Endothelial cell of umbilical vein (primary cell): ENCODE results near the gene FIGLA. TPM values are rescaled to one million over a fixed set of nuclear protein-coding genes. Genes with fewer than 3 reads are reported as not detected.

Experiments
- BruUV-seq: library from RNA; stranded (reverse); fragments of 400-500 nt; replicated peaks from 2 replicates; lab custom pipeline; 2021; lab: Mats Ljungman, UMichigan
- CTCF ChIA-PET: fragments of 300-600, 350-600 bp; sonication (Branson Sonifier 250); formaldehyde crosslinking; loops from one replicate; lab custom pipeline; 2021; ENCODE audit warnings: antibody characterized with exemption, inconsistent platforms; lab: Charles Lee
- POLR2A ChIA-PET: fragments of 300-600, 350-600 bp; sonication (Branson Sonifier 250); formaldehyde crosslinking; loops from one replicate; lab custom pipeline; 2021; ENCODE audit warnings: antibody characterized with exemption, inconsistent platforms; lab: Charles Lee
- DNase-seq: peaks from one replicate; pipeline ENCODE4 v3.0.0-alpha.2; 2011; ENCODE audit warnings: low read depth, low spot score
- FAIRE-seq: peaks from 2 replicates; lab custom pipeline; 2011; peaks lifted over from hg19 to GRCh38; lab: Jason Lieb, UNC
- H2AFZ ChIP-seq: 2 replicates; pipeline ENCODE4 v1.6.0; 2012; ENCODE audit warnings: low read depth, low read length, control low read depth, inconsistent platforms
- H3K27ac ChIP-seq: 2 replicates; pipeline ENCODE4 v1.5.1; 2011; ENCODE audit warnings: low read depth, mild to moderate bottlenecking, control low read depth, low read length, moderate library complexity; ENCODE audit not compliant: insufficient read depth
- H3K27me3 ChIP-seq, 2 experiments: 2 replicates each; pipeline versions ENCODE4 v1.6.0 to v1.6.1; 2011; ENCODE audit warnings: low read length in 2 of 2, mixed read lengths in 1 of 2; ENCODE audit not compliant: control insufficient read depth in 2 of 2, insufficient read depth in 2 of 2
- H3K36me3 ChIP-seq, 2 experiments: 2 replicates in 1 of 2; 3 replicates in 1 of 2; pipeline ENCODE4 v1.5.1; 2011; ENCODE audit warnings: low read length in 2 of 2, mild to moderate bottlenecking in 1 of 2, moderate library complexity in 1 of 2; ENCODE audit not compliant: control insufficient read depth in 2 of 2, insufficient read depth in 2 of 2; ENCODE audit errors: extremely low read depth in 1 of 2
- H3K4me1 ChIP-seq: 3 replicates; pipeline ENCODE4 v1.5.1; 2011; ENCODE audit warnings: mild to moderate bottlenecking, low read length; ENCODE audit not compliant: control insufficient read depth, insufficient read depth; ENCODE audit errors: extremely low read depth
- H3K4me2 ChIP-seq: 2 replicates; pipeline ENCODE4 v1.6.1; 2011; ENCODE audit warnings: low read length, control low read depth, mixed read lengths; ENCODE audit not compliant: insufficient read depth
- H3K4me3 ChIP-seq, 3 experiments: fragments of 200-600 bp in 1 of 3; sonication (generic), shearing (Covaris generic) in 1 of 3; replicated peaks in 1 of 3; 2 replicates each; pipeline ENCODE4 v1.5.1; 2011 to 2016; ENCODE audit warnings: control low read depth in 3 of 3, low read length in 3 of 3, mild to moderate bottlenecking in 2 of 3, inconsistent platforms in 1 of 3, low read depth in 1 of 3, moderate library complexity in 1 of 3; ENCODE audit not compliant: insufficient read depth in 1 of 3
- H3K79me2 ChIP-seq: 2 replicates; pipeline ENCODE4 v1.6.0; 2012; ENCODE audit warnings: low read length, inconsistent platforms; ENCODE audit not compliant: control insufficient read depth, insufficient read depth
- H3K9ac ChIP-seq: replicated peaks from 2 replicates; pipeline ENCODE3; 2011; ENCODE audit warnings: low read length, control low read depth; ENCODE audit not compliant: insufficient read depth; ENCODE audit errors: extremely low read depth
- H3K9me1 ChIP-seq: replicated peaks from 3 replicates; pipeline ENCODE4 v1.6.0; 2011; ENCODE audit warnings: mild to moderate bottlenecking, low read length; ENCODE audit not compliant: control insufficient read depth, insufficient read depth; ENCODE audit errors: extremely low read depth
- H3K9me3 ChIP-seq: replicated peaks from 2 replicates; pipeline ENCODE4 v1.5.1; 2012; ENCODE audit warnings: low read length, inconsistent platforms; ENCODE audit not compliant: control insufficient read depth, insufficient read depth
- H4K20me1 ChIP-seq: replicated peaks from 2 replicates; pipeline ENCODE3; 2011; ENCODE audit warnings: mild to moderate bottlenecking, low read length; ENCODE audit not compliant: control insufficient read depth, insufficient read depth; ENCODE audit errors: extremely low read depth
- EZH2 ChIP-seq: IDR thresholded peaks from 2 replicates; pipeline ENCODE4 v1.6.1; 2012; ENCODE audit warnings: borderline replicate concordance, low read depth, mild to moderate bottlenecking, moderate library complexity, low read length, inconsistent platforms; ENCODE audit not compliant: severe bottlenecking
- FOS ChIP-seq: IDR thresholded peaks from 2 replicates; pipeline ENCODE4 v1.6.1; 2011; ENCODE audit warnings: mild to moderate bottlenecking, low read length, moderate library complexity, borderline replicate concordance; ENCODE audit not compliant: insufficient read depth
- GATA2 ChIP-seq: IDR thresholded peaks from 2 replicates; pipeline ENCODE4 v1.7.0; 2011; ENCODE audit warnings: low read depth, mild to moderate bottlenecking, moderate library complexity, mixed read lengths, low read length; ENCODE audit not compliant: insufficient read length, insufficient read depth
- JUN ChIP-seq: IDR thresholded peaks from 2 replicates; pipeline ENCODE4 v1.6.1; 2011; ENCODE audit warnings: borderline replicate concordance, low read depth; ENCODE audit not compliant: insufficient read length, insufficient read depth
- MYC ChIP-seq: IDR thresholded peaks from one replicate; pipeline ENCODE4 v1.6.1; 2011; ENCODE audit warnings: mild to moderate bottlenecking, low read depth, low read length
- POLR2A ChIP-seq: IDR thresholded peaks from 2 replicates; pipeline ENCODE4 v1.6.1; 2012; ENCODE audit warnings: low read depth, mild to moderate bottlenecking, control low read depth, low read length
- POLR2AphosphoS5 ChIP-seq: IDR thresholded peaks from 2 replicates; pipeline ENCODE4 v1.6.1; 2012; ENCODE audit warnings: low read depth, mild to moderate bottlenecking, control low read depth, low read length, moderate library complexity; ENCODE audit not compliant: insufficient read depth
- dilution Hi-C: fragments of 300-500 bp; cut with MboI; formaldehyde crosslinking; loops from one replicate; pipeline ENCODE4 v1.15.0; 2019; ENCODE audit warnings: low sequenced_read_pairs; ENCODE audit not compliant: extremely low pct_ligation_motif_present
- intact Hi-C: fragments of 100-400 bp; cut with micrococcal nuclease; formaldehyde crosslinking; loops from one replicate; pipeline ENCODE4 v1.10.0; 2022
- polyA plus RNA-seq, 4 experiments: library from polyadenylated mRNA; depleted of rRNA in 3 of 4; stranded (reverse) in 3 of 4; unstranded in 1 of 4; fragments of >200 nt; gene quantifications; 2 replicates each; pipeline versions ENCODE4 v1.2.1 to v1.2.3, GENCODE V29; 2011 to 2012; ENCODE audit warnings: missing spikeins in 1 of 4
- total RNA-seq: library from RNA; stranded (reverse); gene quantifications from 2 replicates; pipeline ENCODE4 v1.2.3, GENCODE V29; 2021
- TF ChIP-seq, protein P1 (sequence below): IDR thresholded peaks from 2 replicates; pipeline ENCODE4 v1.6.1; 2011; ENCODE audit not compliant: insufficient read depth, insufficient read length
- TF ChIP-seq, protein P2 (sequence below), 2 donors: IDR thresholded peaks; 1 replicate in 1 of 2; 2 replicates in 1 of 2; pipeline ENCODE4 v1.5.1; 2011; ENCODE audit warnings: low read length in 2 of 2, mild to moderate bottlenecking in 2 of 2, moderate library complexity in 2 of 2, control low read depth in 1 of 2, inconsistent platforms in 1 of 2, low read depth in 1 of 2; ENCODE audit not compliant: insufficient read depth in 1 of 2; ENCODE audit errors: extremely low read depth in 1 of 2

Gene FIGLA
- total and polyA plus RNA-seq, 2 donors (not counting 3 experiments of a cell fraction or from before 2014, with no cell fraction given) = not detected

- Histone ChIP-seq H3K79me2 (no peaks in the 10 kb centered on the region), H3K27ac (no peak overlapping the region), H3K4me3 (no peak overlapping the region), H3K4me1 (no peaks in the 10 kb centered on the region), H3K9ac (no peak overlapping the region), H3K9me3 (no peaks in the 10 kb centered on the region), H2AFZ (no peak overlapping the region), H4K20me1 (no peaks in the 10 kb centered on the region), H3K9me1 (no peaks in the 10 kb centered on the region), H3K27me3 (peaks cover 9 to 13% of the 10 kb centered on the region in 2 experiments), H3K36me3 (no peaks in the 10 kb centered on the region), H3K4me2 (no peak overlapping the region)
- CTCF ChIA-PET = no interaction called here
- DNase-seq = no peak
- FAIRE-seq = no peak
- intact Hi-C loops (no loop called here), dilution Hi-C loops (no loop called here)
- no peak for TF ChIP-seq GATA2
- TF ChIP-seq POLR2AphosphoS5 = no peak
- TF ChIP-seq, protein P1, sequence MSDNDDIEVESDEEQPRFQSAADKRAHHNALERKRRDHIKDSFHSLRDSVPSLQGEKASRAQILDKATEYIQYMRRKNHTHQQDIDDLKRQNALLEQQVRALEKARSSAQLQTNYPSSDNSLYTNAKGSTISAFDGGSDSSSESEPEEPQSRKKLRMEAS = no peak
- TF ChIP-seq MYC = no peak
- BruUV-seq = no TSS peak
- POLR2A ChIA-PET = no interaction called here
Measured at GRCh38 chr2:70729647-70730046, 60.8 kb downstream of the FIGLA start.

DNA sequence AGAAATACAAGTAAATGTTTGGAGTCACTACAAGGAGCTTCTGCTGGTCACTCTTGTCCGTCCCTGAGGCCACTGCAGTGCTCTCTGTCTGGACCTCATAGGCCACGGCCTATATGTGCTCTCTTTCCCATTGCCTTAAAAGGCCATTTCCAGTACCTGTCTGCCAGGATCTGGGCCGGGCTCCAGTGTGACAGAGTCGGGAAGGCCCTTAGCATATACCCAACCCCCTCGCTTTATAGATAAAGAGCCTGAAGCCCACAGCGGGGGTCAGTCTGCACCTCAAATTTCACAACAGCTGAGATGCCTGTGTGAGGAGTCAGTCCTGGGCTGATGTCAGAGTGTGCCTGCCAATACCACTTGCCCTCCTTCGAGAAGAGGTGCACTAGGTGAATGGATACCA, 62.3 kb downstream of the FIGLA start:
- H4K20me1 ChIP-seq = no peaks in the 10 kb centered on the region
- H2AFZ ChIP-seq = no peak overlapping the region
- DNase-seq (no peak), FAIRE-seq (no peak)
- no peaks in the 10 kb centered on the region for H3K4me1 ChIP-seq
- dilution Hi-C loops = no loop called here
- intact Hi-C loops = no loop called here
- BruUV-seq = no TSS peak
- H3K36me3 ChIP-seq = no peaks in the 10 kb centered on the region
- no peak overlapping the region for H3K9ac ChIP-seq
- H3K9me3 ChIP-seq = no peaks in the 10 kb centered on the region
- CTCF ChIA-PET = no interaction called here
- H3K4me3 ChIP-seq = no peak overlapping the region
- H3K27ac ChIP-seq = no peak overlapping the region
- H3K27me3 ChIP-seq = peaks cover 1 to 5% of the 10 kb centered on the region in 2 experiments
- POLR2A ChIA-PET = no interaction called here
- no peaks in the 10 kb centered on the region for H3K79me2 ChIP-seq
- H3K9me1 ChIP-seq = no peaks in the 10 kb centered on the region
- no peak for TF ChIP-seq MYC
- TF ChIP-seq POLR2A = no peak
- TF ChIP-seq POLR2AphosphoS5 = no peak
- no peak for TF ChIP-seq FOS
- TF ChIP-seq JUN = no peak
- TF ChIP-seq, protein P1 = no peak
- TF ChIP-seq, protein P2, sequence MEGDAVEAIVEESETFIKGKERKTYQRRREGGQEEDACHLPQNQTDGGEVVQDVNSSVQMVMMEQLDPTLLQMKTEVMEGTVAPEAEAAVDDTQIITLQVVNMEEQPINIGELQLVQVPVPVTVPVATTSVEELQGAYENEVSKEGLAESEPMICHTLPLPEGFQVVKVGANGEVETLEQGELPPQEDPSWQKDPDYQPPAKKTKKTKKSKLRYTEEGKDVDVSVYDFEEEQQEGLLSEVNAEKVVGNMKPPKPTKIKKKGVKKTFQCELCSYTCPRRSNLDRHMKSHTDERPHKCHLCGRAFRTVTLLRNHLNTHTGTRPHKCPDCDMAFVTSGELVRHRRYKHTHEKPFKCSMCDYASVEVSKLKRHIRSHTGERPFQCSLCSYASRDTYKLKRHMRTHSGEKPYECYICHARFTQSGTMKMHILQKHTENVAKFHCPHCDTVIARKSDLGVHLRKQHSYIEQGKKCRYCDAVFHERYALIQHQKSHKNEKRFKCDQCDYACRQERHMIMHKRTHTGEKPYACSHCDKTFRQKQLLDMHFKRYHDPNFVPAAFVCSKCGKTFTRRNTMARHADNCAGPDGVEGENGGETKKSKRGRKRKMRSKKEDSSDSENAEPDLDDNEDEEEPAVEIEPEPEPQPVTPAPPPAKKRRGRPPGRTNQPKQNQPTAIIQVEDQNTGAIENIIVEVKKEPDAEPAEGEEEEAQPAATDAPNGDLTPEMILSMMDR (IDR thresholded peaks at IDR 0.05; ENCODE audit: extremely low read depth in 1 of 2, insufficient read depth in 1 of 2, low read depth in 1 of 2, low read length in 2 of 2) = no peak
- no peak for TF ChIP-seq GATA2
- TF ChIP-seq EZH2 = no peak
- no peak overlapping the region for H3K4me2 ChIP-seq
